Immature natural killer cell (primary cell): ENCODE measurements around the gene LAMC3. TPM values are rescaled to one million over a fixed set of nuclear protein-coding genes. Genes with fewer than 3 reads are reported as not detected.

Experiments used
- DNase-seq, 3 donors: peaks; one replicate each; pipeline ENCODE4 v3.0.0; 2022; ENCODE audit warnings: mixed read lengths in 1 of 3
- H3K27ac Mint-ChIP-seq, 6 donors: one replicate each; pipeline ENCODE4 v1.8.0; 2020; ENCODE audit warnings: mixed read lengths in 6 of 6, mild to moderate bottlenecking in 5 of 6, inconsistent platforms in 4 of 6, moderate library complexity in 3 of 6
- H3K27me3 Mint-ChIP-seq, 3 donors: one replicate each; pipeline ENCODE4 v1.8.0; 2020 to 2021; ENCODE audit warnings: low read depth in 3 of 3, mild to moderate bottlenecking in 3 of 3, mixed read lengths in 3 of 3, moderate library complexity in 3 of 3, inconsistent platforms in 1 of 3
- H3K36me3 Mint-ChIP-seq, 3 donors: one replicate each; pipeline ENCODE4 v1.8.0; 2020; ENCODE audit warnings: mixed read lengths in 3 of 3, inconsistent platforms in 2 of 3, mild to moderate bottlenecking in 2 of 3
- H3K4me1 Mint-ChIP-seq, 2 donors: one replicate each; pipeline ENCODE4 v1.8.0; 2020; ENCODE audit warnings: inconsistent platforms in 2 of 2, mild to moderate bottlenecking in 2 of 2, mixed read lengths in 2 of 2, moderate library complexity in 1 of 2
- H3K4me3 Mint-ChIP-seq, 5 donors: one replicate each; pipeline ENCODE4 v1.8.0; 2020; ENCODE audit warnings: mild to moderate bottlenecking in 5 of 5, mixed read lengths in 5 of 5, inconsistent platforms in 3 of 5, moderate library complexity in 3 of 5
- H3K9me3 Mint-ChIP-seq, 6 donors: one replicate each; pipeline ENCODE4 v1.8.0; 2020; ENCODE audit warnings: mild to moderate bottlenecking in 6 of 6, mixed read lengths in 6 of 6, inconsistent platforms in 4 of 6, moderate library complexity in 3 of 6
- polyA plus RNA-seq, 3 donors: library from polyadenylated mRNA; unstranded; fragments of 300-500 nt; fragmentation: Illumina TruSeq; gene quantifications; one replicate each; pipeline ENCODE4 v1.2.3, GENCODE V29; 2021

LAMC3 gene
- not detected for polyA plus RNA-seq

DNA sequence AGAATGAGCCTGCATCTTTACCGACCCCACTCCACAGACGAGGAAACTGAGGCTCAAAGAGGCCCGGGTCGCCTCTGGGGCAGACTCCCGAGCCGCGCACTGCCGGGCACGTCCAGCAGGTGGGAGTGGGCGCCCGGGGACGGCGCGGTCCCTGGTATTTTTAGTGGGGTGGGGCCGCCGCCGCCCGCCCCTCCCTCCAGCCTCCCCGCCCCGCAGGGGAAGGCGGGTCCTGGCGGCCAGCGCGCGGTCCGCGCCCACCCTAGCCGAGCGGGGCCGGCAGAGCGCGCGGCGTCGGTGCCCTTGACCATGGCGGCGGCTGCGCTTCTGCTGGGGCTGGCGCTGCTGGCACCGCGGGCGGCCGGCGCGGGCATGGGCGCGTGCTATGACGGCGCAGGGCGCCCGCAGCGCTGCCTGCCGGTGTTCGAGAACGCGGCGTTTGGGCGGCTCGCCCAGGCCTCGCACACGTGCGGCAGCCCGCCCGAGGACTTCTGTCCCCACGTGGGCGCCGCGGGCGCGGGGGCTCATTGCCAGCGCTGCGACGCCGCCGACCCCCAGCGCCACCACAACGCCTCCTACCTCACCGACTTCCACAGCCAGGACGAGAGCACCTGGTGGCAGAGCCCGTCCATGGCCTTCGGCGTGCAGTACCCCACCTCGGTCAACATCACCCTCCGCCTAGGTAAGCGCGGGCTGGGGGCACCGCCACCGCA is at the start of gene LAMC3:
Gene LAMC3, plus strand, starts transcription at position 266 of the 710 bp plus-strand sequence. Its CDS starts 41 bp downstream, at position 307.
- no peaks in the 10 kb centered on the region for H3K4me1 Mint-ChIP-seq
- H3K4me3 Mint-ChIP-seq = peak within 1 kb of the TSS in 1 of 5 donors; percentile 8
- H3K27ac Mint-ChIP-seq = no peak within 1 kb of the TSS
- H3K36me3 Mint-ChIP-seq = no peaks in the 10 kb centered on the region
- DNase-seq = no peak
- H3K27me3 Mint-ChIP-seq = peaks cover under 1 to 15% (median 9%) of the 10 kb centered on the region in 3 donors
- no peaks in the 10 kb centered on the region for H3K9me3 Mint-ChIP-seq

- Mint-ChIP-seq H3K4me3 (no peak overlapping the region), H3K9me3 (peaks cover 0 to 8% (median 3%) of the 10 kb centered on the region in 6 donors), H3K36me3 (no peaks in the 10 kb centered on the region), H3K4me1 (peaks cover 2 to 6% of the 10 kb centered on the region in 2 donors), H3K27me3 (peaks cover 4 to 26% (median 21%) of the 10 kb centered on the region in 3 donors), H3K27ac (no peak overlapping the region)
- DNase-seq = no peak
Measured at GRCh38 chr9:130959809-130960334, 49.1 kb upstream of the LAMC3 start.

- H3K4me1 Mint-ChIP-seq = peaks cover 2 to 6% of the 10 kb centered on the region in 2 donors
- H3K4me3 Mint-ChIP-seq = no peak overlapping the region
- H3K9me3 Mint-ChIP-seq = peaks cover 0 to 8% (median 3%) of the 10 kb centered on the region in 6 donors
- no peaks in the 10 kb centered on the region for H3K36me3 Mint-ChIP-seq
- no peak overlapping the region for H3K27ac Mint-ChIP-seq
- no peak for DNase-seq
- peaks cover 4 to 26% (median 21%) of the 10 kb centered on the region in 3 donors for H3K27me3 Mint-ChIP-seq
Measured at GRCh38 chr9:130960522-130961378, 48.2 kb upstream of the LAMC3 start.

DNA sequence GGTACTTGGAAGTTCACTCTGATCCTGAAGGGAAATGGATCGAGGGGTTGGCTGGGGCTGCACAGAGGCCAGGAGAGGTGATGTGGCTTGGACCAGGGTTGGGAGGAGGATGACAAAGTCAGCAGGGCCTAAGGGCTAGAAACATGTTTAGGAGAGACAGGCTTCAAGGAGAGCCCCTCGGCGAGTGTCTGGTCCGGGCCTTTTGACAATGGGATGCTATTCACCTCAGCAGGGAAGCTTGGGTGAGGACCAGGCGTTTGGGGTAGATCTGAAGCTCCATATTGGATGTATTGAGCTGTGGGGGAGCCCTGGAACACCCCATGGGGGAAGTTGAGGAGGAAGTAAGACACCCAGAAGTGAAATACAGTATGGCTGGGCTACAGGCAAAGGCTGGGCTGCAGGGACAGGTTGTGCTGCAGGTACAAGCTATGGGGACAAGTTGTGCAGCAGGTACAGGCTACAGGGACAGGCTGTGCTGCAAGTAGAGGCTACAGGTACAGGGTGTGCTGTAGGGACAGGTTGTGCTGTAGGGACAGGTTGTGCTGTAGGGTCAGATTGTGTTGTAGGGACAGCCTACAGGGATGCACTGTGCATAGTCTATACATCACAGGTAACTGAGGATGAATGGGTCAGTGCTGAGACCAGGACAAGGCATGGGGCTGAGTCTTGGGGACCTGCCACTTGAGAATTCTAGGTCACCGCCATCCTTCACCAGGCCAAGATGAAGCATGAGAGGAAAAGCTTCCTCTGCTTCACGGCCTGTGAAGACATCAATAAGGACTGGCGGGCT is 47.3 kb upstream of the LAMC3 start:
- Mint-ChIP-seq H3K9me3 (peaks cover 0 to 8% (median 3%) of the 10 kb centered on the region in 6 donors), H3K36me3 (no peaks in the 10 kb centered on the region), H3K4me3 (no peak overlapping the region), H3K4me1 (peaks cover 2 to 6% of the 10 kb centered on the region in 2 donors), H3K27me3 (peaks cover 4 to 26% (median 18%) of the 10 kb centered on the region in 3 donors), H3K27ac (no peak overlapping the region)
- no peak for DNase-seq

DNA sequence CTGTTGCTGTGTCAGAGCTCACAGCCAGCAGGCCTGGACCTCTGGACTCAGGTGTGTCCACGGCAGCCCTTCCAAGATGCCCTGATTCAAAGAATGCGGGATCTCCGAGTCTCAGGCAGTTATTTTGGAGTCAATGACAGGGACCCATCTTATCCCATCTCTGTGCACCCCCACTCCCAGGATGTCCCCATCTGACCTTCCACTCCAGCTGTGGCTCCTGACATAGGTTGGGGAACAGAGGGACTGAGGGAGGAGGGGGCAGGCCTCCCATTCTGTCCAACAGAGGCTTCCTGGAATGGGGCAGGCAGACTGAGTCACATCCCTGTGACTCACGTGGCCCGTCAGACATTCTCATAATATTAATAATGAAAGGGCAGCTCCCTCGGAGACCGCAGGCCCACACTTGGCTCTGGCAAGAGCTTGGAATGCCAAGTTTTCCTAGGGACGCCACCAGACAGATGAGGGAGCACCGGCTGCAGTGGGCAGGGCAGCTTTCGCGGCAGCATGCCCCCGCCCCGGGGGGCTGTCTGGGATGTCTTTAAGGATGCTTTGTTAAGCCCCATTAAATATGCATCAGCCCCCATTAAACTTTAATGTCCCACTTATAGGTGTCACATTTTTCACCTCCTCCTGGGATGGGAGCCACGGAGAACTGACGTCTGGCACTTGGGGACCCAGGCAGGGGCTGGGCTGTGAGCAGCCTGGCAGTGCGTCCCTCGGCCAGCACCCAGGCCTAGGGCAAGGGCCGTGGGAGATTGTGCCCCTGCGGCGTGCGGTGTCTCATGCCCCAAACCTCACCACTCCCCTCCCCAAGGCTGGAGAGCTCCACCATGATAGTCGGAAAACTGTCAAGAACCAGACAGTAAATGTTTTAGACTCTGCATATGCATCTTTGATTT is 46.3 kb upstream of the LAMC3 start:
- H3K27me3 Mint-ChIP-seq = peaks cover 4 to 23% (median 18%) of the 10 kb centered on the region in 3 donors
- no peak overlapping the region for H3K27ac Mint-ChIP-seq
- peaks cover 0 to 8% (median 3%) of the 10 kb centered on the region in 6 donors for H3K9me3 Mint-ChIP-seq
- DNase-seq = no peak
- no peak overlapping the region for H3K4me3 Mint-ChIP-seq
- no peaks in the 10 kb centered on the region for H3K36me3 Mint-ChIP-seq
- peaks cover 2 to 6% of the 10 kb centered on the region in 2 donors for H3K4me1 Mint-ChIP-seq

DNA sequence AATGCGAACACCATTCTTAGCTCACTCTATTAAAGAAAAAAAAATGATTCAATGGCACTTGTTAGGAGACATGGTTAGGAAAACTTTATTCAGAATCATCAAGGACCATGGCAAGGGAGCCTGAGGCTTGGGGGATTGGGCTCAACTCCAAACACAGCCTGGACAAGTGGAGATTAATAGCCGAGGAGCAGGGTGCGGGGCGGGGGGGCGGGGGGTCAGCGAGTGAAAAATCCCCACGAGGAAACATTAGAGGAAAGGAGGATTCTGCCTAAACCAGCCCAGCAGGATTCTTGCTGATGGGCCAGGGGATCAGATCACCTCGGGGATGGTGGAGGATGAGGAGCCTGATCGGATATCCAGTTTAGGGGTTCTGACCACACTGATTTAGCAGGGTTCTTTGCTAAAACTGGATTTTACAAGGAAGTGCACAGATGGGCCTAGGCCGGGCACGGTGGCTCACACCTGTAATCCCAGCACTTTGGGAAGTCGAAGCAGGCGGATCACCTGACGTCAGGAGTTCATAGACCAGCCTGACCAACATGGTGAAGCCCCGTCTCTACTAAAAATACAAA is 45.6 kb upstream of the LAMC3 start:
- H3K4me3 Mint-ChIP-seq = no peak overlapping the region
- DNase-seq = no peak
- peaks cover 2 to 6% of the 10 kb centered on the region in 2 donors for H3K4me1 Mint-ChIP-seq
- no peaks in the 10 kb centered on the region for H3K36me3 Mint-ChIP-seq
- peaks cover 0 to 7% (median 2%) of the 10 kb centered on the region in 6 donors for H3K9me3 Mint-ChIP-seq
- peaks cover 4 to 16% (median 12%) of the 10 kb centered on the region in 3 donors for H3K27me3 Mint-ChIP-seq
- no peak overlapping the region for H3K27ac Mint-ChIP-seq

DNA sequence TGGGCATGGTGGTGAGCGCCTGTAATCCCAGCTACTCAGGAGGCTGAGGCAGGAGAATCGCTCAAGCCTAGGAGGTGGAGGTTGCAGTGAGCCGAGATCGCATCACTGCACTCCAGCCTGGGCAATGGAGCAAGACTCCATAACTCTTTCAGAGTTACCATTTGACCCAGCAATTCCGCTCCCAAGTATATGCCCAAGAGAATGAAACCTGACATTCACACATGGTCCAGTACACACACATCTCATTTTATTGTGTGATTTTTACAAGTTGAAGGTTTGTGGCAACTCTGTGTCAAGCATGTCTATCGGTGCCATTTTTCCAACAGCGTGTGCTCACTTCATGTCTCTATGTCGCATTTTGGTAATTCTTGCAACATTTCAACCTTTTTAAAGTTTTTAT is 45.1 kb upstream of the LAMC3 start:
- Mint-ChIP-seq H3K27me3 (peaks cover 2 to 11% (median 7%) of the 10 kb centered on the region in 3 donors), H3K36me3 (no peaks in the 10 kb centered on the region), H3K9me3 (peaks cover 0 to 2% (median 0%) of the 10 kb centered on the region in 6 donors), H3K4me1 (peaks cover under 1 to 2% of the 10 kb centered on the region in 2 donors), H3K27ac (no peak overlapping the region), H3K4me3 (no peak overlapping the region)
- DNase-seq = no peak

- Mint-ChIP-seq H3K9me3 (no peaks in the 10 kb centered on the region), H3K27me3 (peaks cover 0 to 3% (median 2%) of the 10 kb centered on the region in 3 donors), H3K27ac (no peak overlapping the region), H3K4me3 (no peak overlapping the region), H3K36me3 (no peaks in the 10 kb centered on the region), H3K4me1 (no peaks in the 10 kb centered on the region)
- DNase-seq = no peak
Measured at GRCh38 chr9:130965680-130966079, 43.3 kb upstream of the LAMC3 start.

- Mint-ChIP-seq H3K27me3 (peaks cover 1 to 5% (median 4%) of the 10 kb centered on the region in 3 donors), H3K27ac (no peak overlapping the region), H3K4me1 (no peaks in the 10 kb centered on the region), H3K9me3 (no peaks in the 10 kb centered on the region), H3K4me3 (no peak overlapping the region), H3K36me3 (no peaks in the 10 kb centered on the region)
- DNase-seq = no peak
Measured at GRCh38 chr9:130970052-130970451, 38.9 kb upstream of the LAMC3 start.

DNA sequence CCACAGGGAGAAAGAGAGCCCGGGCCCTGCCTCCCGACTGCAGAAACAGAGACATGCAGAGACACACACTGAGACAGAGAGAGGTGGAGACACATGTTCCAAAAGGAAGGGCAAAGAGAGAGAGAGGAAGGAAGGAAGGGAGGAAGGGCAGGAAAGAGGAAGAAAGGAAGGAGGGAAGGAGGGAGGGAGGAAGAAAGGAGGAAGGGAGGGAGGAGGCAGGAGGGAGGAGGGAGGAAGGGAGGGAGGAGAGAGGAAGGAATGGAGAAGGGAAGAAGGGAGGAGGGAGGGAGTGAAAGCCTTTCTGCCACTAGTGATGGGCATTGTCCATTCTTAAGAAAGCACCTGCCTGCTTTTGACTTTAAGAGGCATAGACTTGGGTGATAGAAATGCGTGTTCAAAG is 38.1 kb upstream of the LAMC3 start:
- H3K27me3 Mint-ChIP-seq = peaks cover 2 to 5% (median 4%) of the 10 kb centered on the region in 3 donors
- no peak overlapping the region for H3K4me3 Mint-ChIP-seq
- H3K9me3 Mint-ChIP-seq = no peaks in the 10 kb centered on the region
- no peak overlapping the region for H3K27ac Mint-ChIP-seq
- H3K36me3 Mint-ChIP-seq = no peaks in the 10 kb centered on the region
- H3K4me1 Mint-ChIP-seq = no peaks in the 10 kb centered on the region
- no peak for DNase-seq

DNA sequence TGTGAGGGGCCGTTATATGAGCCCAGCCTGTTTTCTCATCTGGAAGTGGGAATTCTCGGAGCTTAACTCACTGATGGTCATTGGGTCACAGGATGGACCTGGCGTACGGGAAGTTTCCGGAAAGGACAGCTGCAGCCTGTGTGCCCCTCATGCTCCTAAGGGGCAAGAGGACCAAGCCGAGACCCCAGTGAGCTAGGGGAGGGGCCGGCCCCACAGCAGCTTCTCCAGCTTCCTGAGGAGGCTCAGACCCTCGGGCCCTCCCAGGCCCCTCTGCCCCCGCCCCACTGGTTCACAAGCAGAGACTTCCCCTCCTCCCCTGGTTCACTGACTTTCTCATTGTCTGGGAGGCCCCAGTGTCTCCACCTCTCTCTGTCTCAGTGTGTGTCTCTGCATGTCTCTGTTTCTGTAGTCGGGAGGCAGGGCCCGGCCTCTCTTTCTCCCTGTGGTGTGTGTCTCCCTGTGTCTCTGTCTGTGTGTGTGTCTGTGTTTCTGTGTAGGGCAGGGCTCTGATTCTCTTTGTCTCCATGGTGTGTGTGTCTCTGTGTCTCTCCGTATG is 37.6 kb upstream of the LAMC3 start:
- DNase-seq = no peak
- Mint-ChIP-seq H3K4me1 (no peaks in the 10 kb centered on the region), H3K27me3 (peaks cover 2 to 5% (median 4%) of the 10 kb centered on the region in 3 donors), H3K27ac (no peak overlapping the region), H3K9me3 (no peaks in the 10 kb centered on the region), H3K36me3 (no peaks in the 10 kb centered on the region), H3K4me3 (no peak overlapping the region)

- no peaks in the 10 kb centered on the region for H3K9me3 Mint-ChIP-seq
- no peak overlapping the region for H3K27ac Mint-ChIP-seq
- no peaks in the 10 kb centered on the region for H3K36me3 Mint-ChIP-seq
- H3K27me3 Mint-ChIP-seq = peaks cover 2 to 6% (median 5%) of the 10 kb centered on the region in 3 donors
- no peak for DNase-seq
- H3K4me1 Mint-ChIP-seq = no peaks in the 10 kb centered on the region
- H3K4me3 Mint-ChIP-seq = no peak overlapping the region
Measured at GRCh38 chr9:130972277-130972956, 36.6 kb upstream of the LAMC3 start.
